Heart left ventricle (tissue), 16 donors: ENCODE results near the gene SLC6A9. TPM values are rescaled to one million over a fixed set of nuclear protein-coding genes. Genes with fewer than 3 reads are reported as not detected.
A peak's percentile ranks its signal among the peaks of the same experiment; 100 is the strongest.

ENCODE experiments used
- ATAC-seq, 4 donors: fragments of 200-7000 bp; cut with Tn5 transposase; one replicate each; pipeline ENCODE4 v1.9.1; 2020 to 2022; ENCODE audit warnings: moderate library complexity in 4 of 4, mild to moderate bottlenecking in 3 of 4, moderate number of reproducible peaks in 1 of 4
- DNase-seq, 5 donors: peaks; one replicate each; pipeline ENCODE4 v3.0.0-alpha.2; 2020
- H3K27ac ChIP-seq, 12 donors: fragments of 200-600 bp; sonication (generic) in 4 of 12; one replicate each; pipeline versions ENCODE4 v1.5.0 to v1.8.0; 2016 to 2022; ENCODE audit warnings: mild to moderate bottlenecking in 2 of 12
- H3K27me3 ChIP-seq, 9 donors: fragments of 200-600 bp; sonication (generic) in 2 of 9; one replicate each; pipeline versions ENCODE4 v1.5.1 to v1.8.0; 2016 to 2022; ENCODE audit warnings: mild to moderate bottlenecking in 3 of 9
- H3K36me3 ChIP-seq, 9 donors: fragments of 200-600 bp; sonication (generic) in 2 of 9; one replicate each; pipeline versions ENCODE4 v1.5.0 to v1.8.0; 2018 to 2022; ENCODE audit warnings: mild to moderate bottlenecking in 2 of 9
- H3K4me1 ChIP-seq, 12 donors: fragments of 200-600 bp; sonication (generic) in 4 of 12; one replicate each; pipeline versions ENCODE4 v1.5.0 to v1.8.0; 2016 to 2022; ENCODE audit warnings: mild to moderate bottlenecking in 3 of 12
- H3K4me3 ChIP-seq, 12 donors: fragments of 200-600 bp; sonication (generic) in 4 of 12; one replicate each; pipeline versions ENCODE4 v1.5.0 to v1.8.0; 2017 to 2022; ENCODE audit warnings: mild to moderate bottlenecking in 9 of 12, moderate library complexity in 4 of 12
- H3K9me3 ChIP-seq, 12 donors: fragments of 200-600 bp; sonication (generic) in 4 of 12; one replicate each; pipeline versions ENCODE4 v1.5.0 to v1.8.0; 2016 to 2022; ENCODE audit warnings: mild to moderate bottlenecking in 1 of 12
- CTCF ChIP-seq, 12 donors: fragments of 200-600 bp; sonication (generic) in 4 of 12; IDR thresholded peaks; one replicate each; pipeline versions ENCODE4 v1.5.0 to v1.8.0; 2018 to 2022; ENCODE audit warnings: antibody characterized with exemption in 12 of 12, mild to moderate bottlenecking in 5 of 12
- POLR2A ChIP-seq, 2 donors: fragments of 450-650 bp; IDR thresholded peaks; one replicate each; pipeline ENCODE4 v1.6.1; 2017; ENCODE audit warnings: antibody characterized with exemption in 2 of 2, mild to moderate bottlenecking in 2 of 2, moderate library complexity in 2 of 2
- WGBS, 4 donors: extraction: QIAGEN DNeasy Blood & Tissue Kit in 2 of 4; methylation state at CpG; one replicate each; pipeline versions ENCODE4 v1.1.5 to v1.1.7; 2013 to 2018; 5-methylcytosine and 5-hydroxymethylcytosine counted together
- intact Hi-C, 10 donors: fragments of 100-400 bp; cut with DNase I; formaldehyde crosslinking; loops; one replicate each; pipeline versions ENCODE4 v1.11.1 to v1.14.2; 2022
- polyA plus RNA-seq, 2 donors: library from polyadenylated mRNA; stranded (reverse); fragments of 200-250 nt; gene quantifications; one replicate each; pipeline ENCODE4 v1.2.3, GENCODE V29; 2013
- total RNA-seq, 9 donors: library from RNA; depleted of rRNA in 2 of 9; stranded (reverse); fragments of >200 nt in 2 of 9; fragmentation: NEBNext Ultra II Directional in 3 of 9; extraction: Animal tissue kit (Norgen Biotek cat#: 25700) in 3 of 9; gene quantifications; one replicate each; pipeline versions ENCODE4 v1.1.0 to v1.2.4, GENCODE V29; 2016 to 2023
- donor health status: ischemic (EF 13 %, LVEDD 7.1; RV severe dilation, severe dysfunction).
- donor health status: healthy with polysubstance abuse.
- donor health status: DM: no; HTN: yes; CAD: no.
- donor health status: DM: no; HTN: no; CAD: no.
- donor health status: ischemic (EF 25% LVEDD 6.9; RV normal size, moderate dysfunction).
- donor health status: ischemic (EF 25% LVEDD 5.7; RV mildly dilated, moderate dysfunction).
- donor health status: healthy.
- donor health status: DM: yes; HTN: yes; CAD: no.
- donor health status: ischemic (EF 35%, LVEDD 5.7; RV mildly dilated, moderate dysfunction).
- donor health status: nonischemic (EF 11% LVEDD 7.7; RV severe dilation, severe dysfunction).
- donor health status: DM: yes; HTN: yes; CAD: no.
- donor health status: PGD.
- donor health status: ischemic (EF 29% LVEDD 5.4; RV normal size, mild dysfunction).
- donor health status: nonischemic (EF 23%, LVEDD 6.1; RV moderate dilation, normal function).

Gene SLC6A9
- total and polyA plus RNA-seq, 11 donors = 0.61 to 2.4 (median 1.1) TPM

- DNase-seq = no peak
- H3K9me3 ChIP-seq = no peaks in the 10 kb centered on the region
- peaks cover 0 to 7% (median 0%) of the 10 kb centered on the region in 9 donors for H3K27me3 ChIP-seq
- 78 to 85% (median 82%) methylated on average over 4 of the region's 4 CpGs for WGBS, 4 donors
- TF ChIP-seq POLR2A (IDR thresholded peaks at IDR 0.05) = no peak
- TF ChIP-seq CTCF (IDR thresholded peaks at IDR 0.05) = no peak
- ATAC-seq = no peak
- intact Hi-C loops = loop anchor here in 4 of 10 donors (5.0 to 10.0 kb wide), 3 partner anchors 34 to 516 kb away; partner anchors contain the start of gene ARTN (in 2 of the 4)
- no peak overlapping the region for H3K4me3 ChIP-seq
- peaks cover 3 to 13% (median 8%) of the 10 kb centered on the region in 12 donors for H3K4me1 ChIP-seq
- H3K27ac ChIP-seq = no peak overlapping the region
- H3K36me3 ChIP-seq = no peaks in the 10 kb centered on the region
These were observed 9.6 kb upstream of the SLC6A9 start for GRCh38 chr1:44040846-44041245.

GRCh38 chr1:44040418-44040817 is 9.2 kb upstream of the SLC6A9 start:
- DNase-seq (no peak), ATAC-seq (no peak)
- Histone ChIP-seq H3K27ac (no peak overlapping the region), H3K27me3 (peaks cover 0 to 7% (median 0%) of the 10 kb centered on the region in 9 donors), H3K4me1 (peaks cover 3 to 17% (median 13%) of the 10 kb centered on the region in 12 donors), H3K36me3 (no peaks in the 10 kb centered on the region), H3K4me3 (no peak overlapping the region), H3K9me3 (no peaks in the 10 kb centered on the region)
- intact Hi-C loops = loop anchor here in 4 of 10 donors (5.0 to 10.0 kb wide), 3 partner anchors 33 to 516 kb away; partner anchors contain the start of gene ARTN (in 2 of the 4)
- TF ChIP-seq CTCF (IDR thresholded peaks at IDR 0.05) (no peak), POLR2A (IDR thresholded peaks at IDR 0.05) (no peak)
- WGBS, 4 donors = 75 to 83% (median 78%) methylated on average over 2 of the region's 2 CpGs

- Histone ChIP-seq H3K27ac (no peak overlapping the region), H3K27me3 (peaks cover 0 to 7% (median 0%) of the 10 kb centered on the region in 9 donors), H3K4me3 (no peak overlapping the region), H3K4me1 (peaks cover 3 to 27% (median 20%) of the 10 kb centered on the region in 12 donors), H3K36me3 (no peaks in the 10 kb centered on the region), H3K9me3 (no peaks in the 10 kb centered on the region)
- 88 to 91% (median 89%) methylated on average over 2 of the region's 2 CpGs for WGBS, 4 donors
- intact Hi-C loops = loop anchor here in 5 of 10 donors (5.0 to 10.0 kb wide), 3 partner anchors 37 to 277 kb away; no protein-coding TSS in a partner anchor
- TF ChIP-seq POLR2A (IDR thresholded peaks at IDR 0.05) = no peak
- TF ChIP-seq CTCF (IDR thresholded peaks at IDR 0.05) = no peak
- no peak for ATAC-seq
- no peak for DNase-seq
These were observed 7.8 kb upstream of the SLC6A9 start for GRCh38 chr1:44038876-44039657.

- H3K36me3 ChIP-seq = no peaks in the 10 kb centered on the region
- peaks cover 0 to 4% (median 0%) of the 10 kb centered on the region in 9 donors for H3K27me3 ChIP-seq
- H3K4me1 ChIP-seq = peaks cover 3 to 27% (median 20%) of the 10 kb centered on the region in 12 donors
- TF ChIP-seq POLR2A (IDR thresholded peaks at IDR 0.05) (no peak), CTCF (IDR thresholded peaks at IDR 0.05) (no peak)
- intact Hi-C loops = loop anchor here in 6 of 10 donors (2.0 to 10.0 kb wide), 6 partner anchors 30 to 275 kb away; no protein-coding TSS in a partner anchor
- WGBS, 4 donors = 71 to 77% (median 72%) methylated on average over 5 of the region's 5 CpGs
- no peaks in the 10 kb centered on the region for H3K9me3 ChIP-seq
- ATAC-seq (no peak), DNase-seq (no peak)
- no peak overlapping the region for H3K4me3 ChIP-seq
- peak overlapping the region in 2 of 12 donors; percentile 72 to 88 for H3K27ac ChIP-seq
These were observed 5.9 kb upstream of the SLC6A9 start for GRCh38 chr1:44037154-44037553.
